Activated T-helper 1 cell treated with Interleukin-2 at 50 U/mL for 16 hours (primary cell): ENCODE results near the gene HTR6.

Experiments
- DNase-seq: peaks from one replicate; pipeline ENCODE4 v3.0.0-alpha.2; 2020; ENCODE audit warnings: low read depth

Gene HTR6

GRCh38 chr1:19656780-19657466 is 7.8 kb upstream of the HTR6 start:
- DNase-seq, result no peak

- no peak for DNase-seq
These were observed 7.2 kb upstream of the HTR6 start for GRCh38 chr1:19657511-19657910.

GRCh38 chr1:19658186-19658585 is 6.5 kb upstream of the HTR6 start:
- DNase-seq, result no peak

- DNase-seq, result no peak
These were observed 2.9 kb upstream of the HTR6 start for GRCh38 chr1:19661721-19662228.

- DNase-seq, result no peak
These were observed 2.4 kb upstream of the HTR6 start for GRCh38 chr1:19662313-19662712.

- no peak for DNase-seq
These were observed 466 bp downstream of the HTR6 start for GRCh38 chr1:19665186-19665495.

- no peak for DNase-seq
These were observed 1.1 kb downstream of the HTR6 start for GRCh38 chr1:19665496-19666465.

- no peak for DNase-seq
These were observed 4.2 kb downstream of the HTR6 start for GRCh38 chr1:19668888-19669287.

GRCh38 chr1:19670787-19671186 is 6.1 kb downstream of the HTR6 start:
- no peak for DNase-seq

- no peak for DNase-seq
These were observed 7.6 kb downstream of the HTR6 start for GRCh38 chr1:19672237-19672636.

GRCh38 chr1:19675797-19676196 is 11.1 kb downstream of the HTR6 start:
- no peak for DNase-seq

- DNase-seq, result no peak
These were observed 11.8 kb downstream of the HTR6 start for GRCh38 chr1:19676438-19676922.

- DNase-seq, result no peak
These were observed 13.8 kb downstream of the HTR6 start for GRCh38 chr1:19678493-19678892.

GRCh38 chr1:19678931-19679453 is 14.3 kb downstream of the HTR6 start:
- DNase-seq, result no peak

- no peak for DNase-seq
These were observed 15.0 kb downstream of the HTR6 start for GRCh38 chr1:19679691-19680090.

GRCh38 chr1:19680644-19681043 is 16.0 kb downstream of the HTR6 start:
- no peak for DNase-seq

- DNase-seq, result no peak
These were observed 17.6 kb downstream of the HTR6 start for GRCh38 chr1:19682257-19682656.

GRCh38 chr1:19682901-19683300 is 18.2 kb downstream of the HTR6 start:
- no peak for DNase-seq

GRCh38 chr1:19683351-19683750 is 18.7 kb downstream of the HTR6 start:
- no peak for DNase-seq

GRCh38 chr1:19684677-19685076 is 20.0 kb downstream of the HTR6 start:
- no peak for DNase-seq

- no peak for DNase-seq
These were observed 21.3 kb downstream of the HTR6 start for GRCh38 chr1:19685994-19686393.

GRCh38 chr1:19687414-19687813 is 22.7 kb downstream of the HTR6 start:
- no peak for DNase-seq
